Measurements from ENCODE around the gene ANKRD34A. TPM values are rescaled to one million over a fixed set of nuclear protein-coding genes. Genes with fewer than 3 reads are reported as not detected.

The ANKRD34A gene
- total RNA-seq (1 to 10 TPM; 1.8 to 2.1 TPM), polyA plus RNA-seq (under 1 TPM in 1 of 2 donors, not detected in 1; 0.60 TPM)

- POLR2A ChIA-PET (ENCODE audit: partially characterized antibody): interaction anchor here (0.8 to 17.4 kb wide), 33 partner anchors 8 to 140 kb away, joined by 3 to 444 read pairs (median 4); partner anchors contain the start of genes NUDT17, PEX11B, PIAS3 and POLR3C
- Histone ChIP-seq H3K4me3 (ENCODE audit: low read length in 2 of 2) (peak within 1 kb of the TSS; percentile 65 to 94), H3K27me3 (ENCODE audit: insufficient read depth, low read length) (no peaks in the 10 kb centered on the region), H3K4me1 (ENCODE audit: insufficient read depth, low read length) (peaks cover 60% of the 10 kb centered on the region), H3K36me3 (ENCODE audit: insufficient read depth, low read length) (no peaks in the 10 kb centered on the region), H3K27ac (ENCODE audit: low read depth, low read length) (peak within 1 kb of the TSS; percentile 71), H3K9me3 (ENCODE audit: control insufficient read depth in 1 of 2, low read length in 2 of 2) (no peaks in the 10 kb centered on the region)
- Mint-ChIP-seq H3K27ac (peak within 1 kb of the TSS; percentile 89 to 99 (median 98)), H3K4me1 (peaks cover 29 to 69% (median 42%) of the 10 kb centered on the region in 4 donors), H3K9me3 (peaks cover 0 to 5% (median 0%) of the 10 kb centered on the region in 8 donors), H3K27me3 (no peaks in the 10 kb centered on the region), H3K36me3 (peaks cover 10 to 25% of the 10 kb centered on the region in 2 donors), H3K4me3 (peak within 1 kb of the TSS; percentile 89 to 95 (median 93))
- CTCF ChIA-PET (ENCODE audit: partially characterized antibody): interaction anchor here (0.9 to 9.4 kb wide), 19 partner anchors 10 to 118 kb away, joined by 3 to 98 read pairs (median 5); partner anchors contain the start of genes NUDT17, PIAS3 and RBM8A
- intact Hi-C loops (cut with micrococcal nuclease): loop anchor here (1.0 to 5.0 kb wide), 5 partner anchors 13 to 105 kb away; partner anchors contain the start of genes PIAS3, RBM8A and TXNIP
- peak; percentile 88 to 97 (median 90) for DNase-seq
Measured at GRCh38 chr1:145964328-145965118, at the start of gene ANKRD34A, which contains the start of gene POLR3GL. TSS of gene ANKRD34A (minus strand) at chr1:145964575. CDS start at chr1:145961759, 2,816 bp downstream. TSS of gene POLR3GL (plus strand) at chr1:145964690. CDS start at chr1:145974866, 10,176 bp downstream.

- no peak overlapping the region for H3K27ac Mint-ChIP-seq
- no peak overlapping the region for H3K27ac ChIP-seq (ENCODE audit: low read depth, low read length)
- H3K27me3 Mint-ChIP-seq: peaks cover 7 to 8% of the 10 kb centered on the region in 2 donors
- H3K9me3 ChIP-seq (ENCODE audit: control insufficient read depth in 1 of 2, low read length in 2 of 2): no peaks in the 10 kb centered on the region
- ChIA-PET POLR2A (ENCODE audit: partially characterized antibody) (interaction anchor here (0.6 to 29.8 kb wide), 3 partner anchors 24 to 169 kb away, joined by 3 to 1967 read pairs (median 11); partner anchors contain the start of genes NUDT17 and TXNIP), CTCF (ENCODE audit: partially characterized antibody) (interaction anchor here (1.0 to 14.8 kb wide), 8 partner anchors 10 to 167 kb away, joined by 3 to 447 read pairs (median 24); partner anchors contain the start of genes NUDT17, PIAS3 and TXNIP)
- H3K36me3 Mint-ChIP-seq: no peaks in the 10 kb centered on the region
- H3K36me3 ChIP-seq (ENCODE audit: insufficient read depth, low read length): no peaks in the 10 kb centered on the region
- peaks cover 6 to 9% (median 6%) of the 10 kb centered on the region in 4 donors for H3K4me1 Mint-ChIP-seq
- H3K9me3 Mint-ChIP-seq: no peaks in the 10 kb centered on the region
- no peaks in the 10 kb centered on the region for H3K27me3 ChIP-seq (ENCODE audit: insufficient read depth, low read length)
- no peak for DNase-seq
- no peak overlapping the region for H3K4me3 ChIP-seq (ENCODE audit: low read length in 2 of 2)
- H3K4me1 ChIP-seq (ENCODE audit: insufficient read depth, low read length): no peaks in the 10 kb centered on the region
- H3K4me3 Mint-ChIP-seq: no peak overlapping the region
- intact Hi-C loops (cut with micrococcal nuclease): loop anchor here (1.0 kb wide), 3 partner anchors 36 to 168 kb away; partner anchors contain the start of gene NUDT17
Measured at GRCh38 chr1:146013559-146013922, 49.2 kb upstream of the ANKRD34A start.

- peak; percentile 65 to 73 (median 69) for DNase-seq
- Mint-ChIP-seq H3K4me3 (no peak overlapping the region), H3K4me1 (peaks cover 6 to 9% (median 7%) of the 10 kb centered on the region in 4 donors), H3K27me3 (peaks cover 3 to 5% of the 10 kb centered on the region in 2 donors), H3K27ac (no peak overlapping the region), H3K36me3 (no peaks in the 10 kb centered on the region), H3K9me3 (no peaks in the 10 kb centered on the region)
- peaks cover under 1% of the 10 kb centered on the region for H3K4me1 ChIP-seq (ENCODE audit: insufficient read depth, low read length)
- no peaks in the 10 kb centered on the region for H3K9me3 ChIP-seq (ENCODE audit: control insufficient read depth in 1 of 2, low read length in 2 of 2)
- POLR2A ChIA-PET (ENCODE audit: partially characterized antibody): interaction anchor here (0.6 to 29.8 kb wide), 4 partner anchors 25 to 168 kb away, joined by 3 to 1967 read pairs (median 8); partner anchors contain the start of genes ANKRD34A, NUDT17, POLR3GL and TXNIP
- H3K36me3 ChIP-seq (ENCODE audit: insufficient read depth, low read length): no peaks in the 10 kb centered on the region
- intact Hi-C loops (cut with micrococcal nuclease): loop anchor here (1.0 kb wide), 3 partner anchors 36 to 168 kb away; partner anchors contain the start of gene NUDT17
- no peaks in the 10 kb centered on the region for H3K27me3 ChIP-seq (ENCODE audit: insufficient read depth, low read length)
- no peak overlapping the region for H3K4me3 ChIP-seq (ENCODE audit: low read length in 2 of 2)
- H3K27ac ChIP-seq (ENCODE audit: low read depth, low read length): no peak overlapping the region
- CTCF ChIA-PET (ENCODE audit: partially characterized antibody): interaction anchor here (0.6 to 14.8 kb wide), 17 partner anchors 8 to 166 kb away, joined by 3 to 447 read pairs (median 7); partner anchors contain the start of genes ANKRD34A, HJV, NUDT17 and PIAS3
Measured at GRCh38 chr1:146012703-146013558, 48.6 kb upstream of the ANKRD34A start.

GRCh38 chr1:146010126-146010738 is 45.9 kb upstream of the ANKRD34A start:
- H3K9me3 Mint-ChIP-seq: no peaks in the 10 kb centered on the region
- no peaks in the 10 kb centered on the region for H3K9me3 ChIP-seq (ENCODE audit: control insufficient read depth in 1 of 2, low read length in 2 of 2)
- no peak for DNase-seq
- CTCF ChIA-PET (ENCODE audit: partially characterized antibody): interaction anchor here (1.6 to 14.8 kb wide), 9 partner anchors 16 to 163 kb away, joined by 5 to 447 read pairs (median 15); partner anchors contain the start of genes ANKRD34A, NUDT17, PIAS3 and POLR3GL
- H3K4me1 Mint-ChIP-seq: peaks cover 19 to 36% (median 27%) of the 10 kb centered on the region in 4 donors
- H3K4me3 Mint-ChIP-seq: no peak overlapping the region
- no peaks in the 10 kb centered on the region for H3K27me3 ChIP-seq (ENCODE audit: insufficient read depth, low read length)
- H3K4me3 ChIP-seq (ENCODE audit: low read length in 2 of 2): no peak overlapping the region
- POLR2A ChIA-PET (ENCODE audit: partially characterized antibody): interaction anchor here (29.8 kb wide), 1 partner anchor 23 kb away, joined by 1967 read pairs; the partner anchor contains the start of gene TXNIP
- intact Hi-C loops (cut with micrococcal nuclease): no loop called here
- no peaks in the 10 kb centered on the region for H3K27me3 Mint-ChIP-seq
- peak overlapping the region in 2 of 7 donors; percentile 59 to 90 for H3K27ac Mint-ChIP-seq
- H3K27ac ChIP-seq (ENCODE audit: low read depth, low read length): no peak overlapping the region
- H3K36me3 ChIP-seq (ENCODE audit: insufficient read depth, low read length): no peaks in the 10 kb centered on the region
- peaks cover 26% of the 10 kb centered on the region for H3K4me1 ChIP-seq (ENCODE audit: insufficient read depth, low read length)
- no peaks in the 10 kb centered on the region for H3K36me3 Mint-ChIP-seq

GRCh38 chr1:146007489-146008133 is 43.2 kb upstream of the ANKRD34A start:
- Mint-ChIP-seq H3K4me1 (peaks cover 24 to 54% (median 33%) of the 10 kb centered on the region in 4 donors), H3K27ac (peak overlapping the region; percentile 45 to 95 (median 88)), H3K27me3 (no peaks in the 10 kb centered on the region), H3K9me3 (no peaks in the 10 kb centered on the region), H3K36me3 (no peaks in the 10 kb centered on the region), H3K4me3 (peak overlapping the region in 6 of 8 donors; percentile 79 to 87 (median 84))
- no peak overlapping the region for H3K4me3 ChIP-seq (ENCODE audit: low read length in 2 of 2)
- H3K4me1 ChIP-seq (ENCODE audit: insufficient read depth, low read length): peaks cover 47% of the 10 kb centered on the region
- H3K27me3 ChIP-seq (ENCODE audit: insufficient read depth, low read length): no peaks in the 10 kb centered on the region
- peak overlapping the region; percentile 52 for H3K27ac ChIP-seq (ENCODE audit: low read depth, low read length)
- no peaks in the 10 kb centered on the region for H3K9me3 ChIP-seq (ENCODE audit: control insufficient read depth in 1 of 2, low read length in 2 of 2)
- no peak for DNase-seq
- intact Hi-C loops (cut with micrococcal nuclease): loop anchor here (1.0 kb wide), 3 partner anchors 10 to 43 kb away; partner anchors contain the start of genes ANKRD34A and POLR3GL
- ChIA-PET POLR2A (ENCODE audit: partially characterized antibody) (interaction anchor here (0.6 to 29.8 kb wide), 14 partner anchors 21 to 161 kb away, joined by 3 to 1967 read pairs (median 4); partner anchors contain the start of genes ANKRD34A, PEX11B, PIAS3 and POLR3GL), CTCF (ENCODE audit: partially characterized antibody) (interaction anchor here (1.2 to 14.8 kb wide), 11 partner anchors 14 to 161 kb away, joined by 3 to 447 read pairs (median 8); partner anchors contain the start of genes ANKRD34A, LIX1L, NUDT17 and POLR3GL)
- no peaks in the 10 kb centered on the region for H3K36me3 ChIP-seq (ENCODE audit: insufficient read depth, low read length)
